Measurements from ENCODE around the gene SRY.
"Not testable (repeated sequence)": the region's sequence is repeated elsewhere in the genome, so short reads cannot be mapped to it uniquely, and the experiment has no call there.

SRY gene

DNA sequence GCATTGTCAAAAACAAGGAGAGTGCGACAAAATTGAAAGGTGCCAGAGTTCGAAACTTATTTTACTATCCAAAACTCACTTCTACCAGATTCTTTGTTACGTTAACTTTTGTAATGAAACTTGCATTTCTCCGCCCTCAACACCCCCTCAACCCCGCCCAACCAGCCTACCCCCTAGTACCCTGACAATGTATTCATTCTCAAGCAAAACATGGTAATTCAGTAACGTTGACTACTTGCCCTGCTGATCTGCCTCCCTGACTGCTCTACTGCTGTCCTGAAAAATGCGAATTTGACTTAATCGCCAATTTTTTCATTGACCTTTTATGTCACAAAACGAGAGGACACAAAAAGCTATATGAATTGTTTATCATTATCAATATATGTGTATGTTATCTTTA is at the start of gene SRY:
TSS of gene SRY (minus strand) at position 83 of the 400 bp plus-strand sequence. CDS start at position 4, 79 bp downstream.
- no peak for DNase-seq (ENCODE audit: low read depth)
- no peak within 1 kb of the TSS for H3K4me3 ChIP-seq (ENCODE audit: low read length)
- TF ChIP-seq, protein P1, sequence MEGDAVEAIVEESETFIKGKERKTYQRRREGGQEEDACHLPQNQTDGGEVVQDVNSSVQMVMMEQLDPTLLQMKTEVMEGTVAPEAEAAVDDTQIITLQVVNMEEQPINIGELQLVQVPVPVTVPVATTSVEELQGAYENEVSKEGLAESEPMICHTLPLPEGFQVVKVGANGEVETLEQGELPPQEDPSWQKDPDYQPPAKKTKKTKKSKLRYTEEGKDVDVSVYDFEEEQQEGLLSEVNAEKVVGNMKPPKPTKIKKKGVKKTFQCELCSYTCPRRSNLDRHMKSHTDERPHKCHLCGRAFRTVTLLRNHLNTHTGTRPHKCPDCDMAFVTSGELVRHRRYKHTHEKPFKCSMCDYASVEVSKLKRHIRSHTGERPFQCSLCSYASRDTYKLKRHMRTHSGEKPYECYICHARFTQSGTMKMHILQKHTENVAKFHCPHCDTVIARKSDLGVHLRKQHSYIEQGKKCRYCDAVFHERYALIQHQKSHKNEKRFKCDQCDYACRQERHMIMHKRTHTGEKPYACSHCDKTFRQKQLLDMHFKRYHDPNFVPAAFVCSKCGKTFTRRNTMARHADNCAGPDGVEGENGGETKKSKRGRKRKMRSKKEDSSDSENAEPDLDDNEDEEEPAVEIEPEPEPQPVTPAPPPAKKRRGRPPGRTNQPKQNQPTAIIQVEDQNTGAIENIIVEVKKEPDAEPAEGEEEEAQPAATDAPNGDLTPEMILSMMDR (conservative IDR thresholded peaks at IDR 0.05; ENCODE audit: low read length) = no peak

DNA sequence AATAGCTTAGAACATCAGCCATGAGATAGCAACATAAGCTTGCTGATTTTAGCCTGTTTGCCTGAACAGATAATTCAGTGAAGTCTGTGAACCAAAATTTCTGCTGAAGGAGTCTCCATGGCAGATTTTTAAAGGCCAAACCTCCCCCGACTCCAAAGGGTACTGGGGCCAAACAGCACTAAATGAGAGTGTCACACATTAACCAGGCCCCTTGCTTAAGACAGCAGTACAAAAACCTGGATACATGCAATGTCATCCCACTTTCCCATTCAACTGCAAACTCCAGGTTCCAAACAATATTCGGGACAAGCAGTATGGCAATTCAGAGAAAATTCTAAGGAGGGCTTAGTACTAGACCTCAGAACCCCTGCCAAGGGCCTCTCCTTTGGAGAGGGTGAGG is 49.6 kb upstream of the SRY start:
- DNase-seq (ENCODE audit: low read depth) = no peak
- TF ChIP-seq, protein P1 (conservative IDR thresholded peaks at IDR 0.05; ENCODE audit: low read length) = no peak
- no peak overlapping the region for H3K4me3 ChIP-seq (ENCODE audit: low read length)

DNA sequence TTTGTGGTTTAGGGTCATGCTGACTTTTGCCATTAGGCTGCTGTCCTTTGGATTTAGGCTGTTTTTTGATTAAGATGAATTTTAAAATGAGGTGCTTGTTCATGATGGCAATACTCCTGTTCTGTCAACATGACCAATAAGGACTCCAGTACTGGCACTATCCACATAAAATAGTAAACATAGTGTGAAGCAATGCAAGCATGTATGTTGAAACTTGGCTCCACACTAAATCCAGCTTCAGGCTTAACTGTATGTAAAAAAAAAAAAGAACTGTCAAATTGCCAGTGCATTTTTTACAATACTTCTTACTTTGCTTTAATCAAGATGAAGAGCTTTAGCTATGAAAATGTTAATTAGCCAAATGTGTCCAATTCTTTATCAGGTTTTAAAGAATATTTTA is 47.7 kb upstream of the SRY start:
- DNase-seq (ENCODE audit: low read depth) = no peak
- TF ChIP-seq, protein P1 (conservative IDR thresholded peaks at IDR 0.05; ENCODE audit: low read length) = no peak
- no peak overlapping the region for H3K4me3 ChIP-seq (ENCODE audit: low read length)

DNA sequence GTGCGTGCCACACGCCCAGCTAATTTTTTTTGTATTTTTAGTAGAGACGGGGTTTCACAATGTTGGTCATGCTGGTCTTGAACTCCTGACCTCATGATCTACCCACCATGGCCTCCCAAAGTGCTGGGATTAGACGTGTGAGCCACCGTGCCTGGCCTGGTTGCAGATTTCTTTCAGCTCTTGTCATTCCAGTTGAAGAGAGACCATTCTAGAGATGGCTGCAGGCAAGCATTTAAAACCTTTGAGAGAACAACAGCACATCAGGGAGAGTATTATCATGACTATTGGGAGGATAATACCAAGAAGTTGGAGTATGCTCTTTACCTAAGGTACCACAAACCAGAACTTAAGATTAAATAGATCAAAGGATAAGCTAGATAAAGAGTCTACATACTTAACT is 41.0 kb upstream of the SRY start:
- TF ChIP-seq, protein P1 (conservative IDR thresholded peaks at IDR 0.05; ENCODE audit: low read length) = no peak
- no peak for DNase-seq (ENCODE audit: low read depth)
- H3K4me3 ChIP-seq (ENCODE audit: low read length) = no peak overlapping the region

DNA sequence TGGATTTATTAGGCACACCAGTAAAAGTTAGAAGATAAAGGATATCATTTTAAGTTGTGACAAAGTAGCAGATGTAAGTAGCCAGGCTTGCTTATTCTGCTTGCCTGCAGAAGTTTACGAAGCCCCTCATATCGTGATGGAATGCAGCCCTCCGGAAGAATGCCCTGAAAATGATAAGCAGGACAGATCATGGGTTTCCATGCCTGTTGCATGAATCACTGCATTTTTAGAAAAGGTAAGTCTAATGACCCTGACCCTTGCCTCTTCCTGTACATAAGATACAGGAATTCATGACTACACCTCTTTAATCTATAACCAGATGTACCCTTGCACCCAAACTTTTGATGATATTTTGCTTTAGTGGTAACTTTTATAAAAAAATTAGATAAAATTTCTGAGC is 37.0 kb upstream of the SRY start:
- no peak overlapping the region for H3K4me3 ChIP-seq (ENCODE audit: low read length)
- no peak for DNase-seq (ENCODE audit: low read depth)
- TF ChIP-seq, protein P1 (conservative IDR thresholded peaks at IDR 0.05; ENCODE audit: low read length) = no peak

DNA sequence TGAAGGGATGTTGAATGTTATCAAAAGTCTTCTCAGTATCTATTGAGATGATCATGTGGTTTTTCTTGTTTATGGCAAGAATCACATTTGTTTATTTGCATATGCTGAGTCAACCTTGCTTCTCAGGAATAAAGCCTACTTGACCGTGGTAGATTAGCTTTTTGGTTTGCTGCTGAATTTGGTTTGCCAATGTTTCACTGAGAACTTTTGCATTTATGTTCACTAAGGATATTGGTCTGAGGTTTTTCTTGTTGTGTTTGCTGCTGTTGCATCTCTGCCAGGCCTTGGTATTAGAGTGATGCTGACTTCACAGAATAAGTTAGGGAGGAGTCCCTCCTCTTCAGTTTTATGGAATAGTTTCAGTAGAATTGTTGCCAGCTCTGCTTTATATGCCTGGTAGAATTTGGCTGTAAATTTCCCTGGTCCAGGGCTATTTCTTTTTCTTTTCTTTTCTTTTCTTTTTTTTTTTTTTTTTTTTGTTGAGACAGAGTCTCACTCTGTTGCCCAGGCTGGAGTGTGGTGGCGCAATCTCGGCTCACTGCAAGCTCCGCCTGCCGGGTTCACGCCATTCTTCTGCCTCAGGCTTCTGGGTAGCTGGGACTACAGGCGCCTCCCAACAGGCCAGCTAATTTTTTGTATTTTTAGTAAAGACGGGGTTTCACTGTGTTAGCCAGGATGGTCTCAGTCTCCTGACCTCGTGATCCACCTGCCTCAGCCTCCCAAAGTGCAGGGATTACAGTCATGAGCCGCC is 29.8 kb upstream of the SRY start:
- not testable (repeated sequence) for H3K4me3 ChIP-seq (ENCODE audit: low read length)
- DNase-seq (ENCODE audit: low read depth) = peak; percentile 4

DNA sequence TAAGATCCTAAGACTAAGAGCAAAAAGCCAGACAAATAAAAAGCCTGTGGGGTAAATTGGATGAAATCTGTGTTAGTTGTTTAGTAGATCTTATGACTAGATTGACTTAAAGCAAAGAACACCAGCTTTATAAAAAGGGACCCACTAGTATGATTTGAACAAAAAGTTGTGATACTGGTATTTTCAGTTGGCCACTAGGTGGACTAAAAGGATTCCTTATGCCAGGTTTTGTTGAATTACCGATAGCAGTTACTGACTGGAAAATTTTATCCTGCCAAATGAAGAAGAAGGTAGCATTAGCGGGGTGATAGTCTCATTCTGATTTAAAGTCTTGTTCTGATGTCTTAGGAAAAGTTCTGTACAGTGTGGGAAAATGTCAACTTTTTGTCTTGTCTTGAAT is 12.8 kb upstream of the SRY start:
- DNase-seq (ENCODE audit: low read depth) = peak; percentile 34
- TF ChIP-seq, protein P1 (conservative IDR thresholded peaks at IDR 0.05; ENCODE audit: low read length) = peak; percentile 58

More for the DNA sequence above, 12.8 kb upstream of the SRY start:
- H3K4me3 ChIP-seq (ENCODE audit: low read length) = no peak overlapping the region
